ENCODE results near the gene EPHA8. TPM values are rescaled to one million over a fixed set of nuclear protein-coding genes. Genes with fewer than 3 reads are reported as not detected.

The EPHA8 gene
- total RNA-seq, 1 experiment from 2014 or later: not detected

- no TSS peak for BruUV-seq (replicated peaks)
- TF ChIP-seq CTCF (conservative IDR thresholded peaks at IDR 0.05) (no peak), EZH2 (IDR thresholded peaks at IDR 0.05; ENCODE audit: low read depth) (no peak)
- Histone ChIP-seq H3K4me2 (no peak overlapping the region), H4K20me1 (ENCODE audit: insufficient read depth) (no peaks in the 10 kb centered on the region), H3K9me3 (ENCODE audit: insufficient read depth, low read depth) (no peaks in the 10 kb centered on the region), H3F3A (ENCODE audit: insufficient read depth, low read depth) (no peaks in the 10 kb centered on the region), H3K36me3 (ENCODE audit: low read depth) (no peaks in the 10 kb centered on the region), H3K27me3 (ENCODE audit: insufficient read depth, low read depth) (peaks cover 75% of the 10 kb centered on the region), H3K27ac (no peak overlapping the region), H2AFZ (no peak overlapping the region), H3K4me3 (no peak overlapping the region), H3K4me1 (replicated peaks; ENCODE audit: insufficient read depth) (no peaks in the 10 kb centered on the region), H3K9me2 (ENCODE audit: insufficient read depth) (no peaks in the 10 kb centered on the region), H3K79me2 (ENCODE audit: low read depth) (no peaks in the 10 kb centered on the region)
- intact Hi-C loops (cut with micrococcal nuclease; ENCODE audit: unreplicated experiment): no loop called here
- ChIA-PET CTCF (no interaction called here), POLR2A (ENCODE audit: unreplicated experiment) (no interaction called here)
- DNase-seq: no peak
Observed at GRCh38 chr1:22602060-22602740, 38.9 kb downstream of the EPHA8 start.

- H3K27me3 ChIP-seq (ENCODE audit: insufficient read depth, low read depth): peaks cover 81% of the 10 kb centered on the region
Observed at GRCh38 chr1:22606161-22606560, 42.9 kb downstream of the EPHA8 start.

GRCh38 chr1:22607154-22607553 lies 43.9 kb downstream of the EPHA8 start:
- H3K27me3 ChIP-seq (ENCODE audit: insufficient read depth, low read depth): peaks cover 79% of the 10 kb centered on the region
- H3K4me3 ChIP-seq: no peak overlapping the region
- no TSS peak for BruUV-seq (replicated peaks)
- no peaks in the 10 kb centered on the region for H3K4me1 ChIP-seq (replicated peaks; ENCODE audit: insufficient read depth)
- H3K36me3 ChIP-seq (ENCODE audit: low read depth): no peaks in the 10 kb centered on the region
- intact Hi-C loops (cut with micrococcal nuclease; ENCODE audit: unreplicated experiment): no loop called here
- no peak overlapping the region for H2AFZ ChIP-seq
- H3K9me3 ChIP-seq (ENCODE audit: insufficient read depth, low read depth): no peaks in the 10 kb centered on the region
- no peak overlapping the region for H3K4me2 ChIP-seq
- no peaks in the 10 kb centered on the region for H3F3A ChIP-seq (ENCODE audit: insufficient read depth, low read depth)
- no peaks in the 10 kb centered on the region for H4K20me1 ChIP-seq (ENCODE audit: insufficient read depth)
- CTCF ChIA-PET: no interaction called here
- no peaks in the 10 kb centered on the region for H3K9me2 ChIP-seq (ENCODE audit: insufficient read depth)
- TF ChIP-seq EZH2 (IDR thresholded peaks at IDR 0.05; ENCODE audit: low read depth) (no peak), CTCF (conservative IDR thresholded peaks at IDR 0.05) (no peak)
- DNase-seq: no peak
- no peaks in the 10 kb centered on the region for H3K79me2 ChIP-seq (ENCODE audit: low read depth)
- no peak overlapping the region for H3K27ac ChIP-seq
- POLR2A ChIA-PET (ENCODE audit: unreplicated experiment): no interaction called here

More at GRCh38 chr1:22606161-22606560, 42.9 kb downstream of the EPHA8 start:
- CTCF ChIA-PET: no interaction called here
- H2AFZ ChIP-seq: no peak overlapping the region
- no peak overlapping the region for H3K27ac ChIP-seq
- no peaks in the 10 kb centered on the region for H4K20me1 ChIP-seq (ENCODE audit: insufficient read depth)
- POLR2A ChIA-PET (ENCODE audit: unreplicated experiment): no interaction called here
- no peaks in the 10 kb centered on the region for H3K79me2 ChIP-seq (ENCODE audit: low read depth)
- BruUV-seq (replicated peaks): no TSS peak
- no peaks in the 10 kb centered on the region for H3K9me2 ChIP-seq (ENCODE audit: insufficient read depth)
- H3K9me3 ChIP-seq (ENCODE audit: insufficient read depth, low read depth): no peaks in the 10 kb centered on the region
- no peaks in the 10 kb centered on the region for H3K36me3 ChIP-seq (ENCODE audit: low read depth)
- H3K4me3 ChIP-seq: no peak overlapping the region
- H3F3A ChIP-seq (ENCODE audit: insufficient read depth, low read depth): no peaks in the 10 kb centered on the region
- H3K4me1 ChIP-seq (replicated peaks; ENCODE audit: insufficient read depth): no peaks in the 10 kb centered on the region
- no peak for DNase-seq
- no peak for TF ChIP-seq EZH2 (IDR thresholded peaks at IDR 0.05; ENCODE audit: low read depth)
- no peak for TF ChIP-seq CTCF (conservative IDR thresholded peaks at IDR 0.05)
- no peak overlapping the region for H3K4me2 ChIP-seq
- intact Hi-C loops (cut with micrococcal nuclease; ENCODE audit: unreplicated experiment): no loop called here
